ENCODE results near the gene ANO3.
"Not testable (repeated sequence)": the region's sequence is repeated elsewhere in the genome, so short reads cannot be mapped to it uniquely, and the experiment has no call there.

The ANO3 gene

GRCh38 chr11:26579683-26580082 lies 247.8 kb downstream of the ANO3 start:
- DNase-seq = no peak

GRCh38 chr11:26580929-26581328 lies 249.0 kb downstream of the ANO3 start:
- no peak for DNase-seq

DNA sequence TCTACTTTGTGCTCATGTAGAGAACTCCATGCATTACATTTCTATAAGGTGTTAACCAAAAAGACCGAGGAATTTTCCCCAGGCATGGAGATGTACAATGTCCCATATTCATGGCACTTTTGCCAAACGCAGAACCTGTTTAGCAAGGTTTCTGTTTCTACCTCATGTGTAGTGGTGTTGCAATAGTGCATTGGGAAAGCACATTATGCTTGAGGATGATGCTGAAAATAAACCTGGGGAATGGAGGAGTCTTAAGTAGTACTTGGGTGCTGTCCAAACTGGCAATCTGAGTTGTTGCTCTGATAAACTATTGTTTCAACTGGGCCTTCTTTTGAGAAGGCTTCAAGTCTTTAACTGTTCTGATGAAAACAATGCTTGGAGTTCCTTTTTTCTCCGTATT lies 251.6 kb downstream of the ANO3 start:
- DNase-seq = no peak

GRCh38 chr11:26584818-26585217 lies 252.9 kb downstream of the ANO3 start:
- no peak for DNase-seq

- DNase-seq = no peak
Observed at GRCh38 chr11:26587073-26587472, 255.1 kb downstream of the ANO3 start.

DNA sequence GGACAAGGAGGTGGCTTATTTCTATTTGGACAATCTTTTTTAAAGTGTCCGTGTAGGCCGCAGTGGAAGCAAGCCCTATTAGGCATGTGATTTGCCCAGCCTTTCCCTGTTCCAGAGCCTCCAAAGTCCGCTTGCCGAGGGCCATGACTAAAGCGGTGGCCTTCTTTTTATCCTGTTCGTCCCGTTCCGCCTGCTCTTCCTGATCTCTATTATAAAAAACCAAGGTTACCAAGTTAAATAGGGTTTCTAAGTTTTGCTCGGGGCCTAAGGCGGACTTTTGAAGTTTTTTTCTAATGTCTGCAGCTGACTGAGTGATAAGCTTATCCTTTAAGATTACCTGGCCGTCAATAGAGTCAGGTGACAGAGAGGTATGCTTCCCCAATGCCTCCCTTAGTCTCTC lies 261.8 kb downstream of the ANO3 start:
- no peak for DNase-seq

GRCh38 chr11:26595207-26595865 lies 263.4 kb downstream of the ANO3 start:
- DNase-seq = not testable (repeated sequence)

- not testable (repeated sequence) for DNase-seq
Observed at GRCh38 chr11:26597049-26597689, 265.2 kb downstream of the ANO3 start.

DNA sequence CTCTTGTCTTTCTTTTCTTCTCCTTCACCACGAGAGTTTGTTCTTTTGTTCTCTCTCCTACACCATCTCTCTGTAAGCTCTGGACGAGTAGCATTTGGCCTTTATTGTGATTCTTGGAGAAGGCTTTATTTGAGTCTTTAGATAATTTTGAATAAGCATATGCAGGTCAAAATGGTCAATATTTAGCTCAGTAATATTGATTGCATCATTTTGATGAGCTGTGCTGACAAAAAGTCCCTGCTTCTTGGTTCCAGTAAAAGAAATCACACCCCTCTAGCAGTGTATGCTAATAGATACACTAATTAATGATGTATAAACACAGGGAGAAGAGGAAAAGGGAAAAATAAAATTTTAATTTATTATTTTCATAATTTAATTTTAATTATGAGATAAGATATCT lies 266.0 kb downstream of the ANO3 start:
- DNase-seq = no peak

DNA sequence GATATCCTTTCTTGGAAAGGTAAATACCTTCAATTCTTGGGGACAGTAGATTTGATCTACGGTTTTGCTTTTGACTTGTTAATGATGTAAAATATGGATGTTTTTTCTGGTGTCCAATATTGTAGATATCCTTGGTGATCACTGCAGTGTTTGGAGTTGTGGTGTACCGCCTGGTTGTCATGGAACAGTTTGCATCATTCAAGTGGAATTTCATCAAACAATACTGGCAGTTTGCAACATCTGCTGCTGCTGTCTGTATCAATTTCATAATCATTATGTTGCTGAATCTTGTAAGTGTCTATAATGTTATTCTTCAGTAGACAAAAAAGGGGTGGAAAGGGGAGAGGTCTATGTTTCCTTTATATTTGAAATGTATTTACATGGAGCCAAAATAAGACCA lies 267.5 kb downstream of the ANO3 start:
- DNase-seq = no peak

- no peak for DNase-seq
Observed at GRCh38 chr11:26599876-26600434, 268.0 kb downstream of the ANO3 start.

- DNase-seq = no peak
Observed at GRCh38 chr11:26607725-26608506, 276.0 kb downstream of the ANO3 start.

DNA sequence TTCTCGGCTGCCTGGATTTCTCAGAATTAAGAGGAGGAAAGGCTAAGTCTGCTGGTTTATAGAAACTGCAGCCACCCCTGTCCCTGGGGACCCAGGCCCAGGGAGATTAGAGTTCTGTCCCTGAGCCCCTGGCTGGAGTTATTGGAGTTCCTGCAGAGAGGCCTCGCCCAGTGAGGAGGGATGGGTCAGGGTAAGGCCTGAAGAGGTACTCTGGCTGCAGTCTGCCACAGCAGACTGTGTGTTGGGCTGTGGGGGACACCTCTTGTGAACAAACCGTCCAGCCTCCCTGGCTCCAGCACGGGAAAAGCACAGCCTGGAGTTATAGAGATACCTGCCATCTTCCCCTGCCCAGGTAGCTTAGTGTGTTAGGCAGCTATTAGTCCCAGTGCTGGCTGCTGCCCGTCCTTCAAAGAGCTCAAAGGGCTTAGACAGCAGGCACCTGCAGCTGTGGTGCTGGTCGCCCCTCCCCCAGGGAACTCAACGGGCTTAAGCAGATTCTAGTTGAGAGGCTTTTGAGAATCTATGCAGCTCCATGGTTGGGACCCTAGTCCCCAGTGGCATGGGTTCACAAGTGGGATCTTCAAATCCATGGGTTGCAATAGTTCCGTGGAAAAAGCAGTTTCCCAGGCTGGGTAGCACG lies 276.7 kb downstream of the ANO3 start:
- DNase-seq = no peak

- DNase-seq = no peak
Observed at GRCh38 chr11:26613759-26614158, 281.8 kb downstream of the ANO3 start.

GRCh38 chr11:26618441-26618840 lies 286.5 kb downstream of the ANO3 start:
- DNase-seq = no peak

GRCh38 chr11:26620282-26621045 lies 288.5 kb downstream of the ANO3 start:
- no peak for DNase-seq

DNA sequence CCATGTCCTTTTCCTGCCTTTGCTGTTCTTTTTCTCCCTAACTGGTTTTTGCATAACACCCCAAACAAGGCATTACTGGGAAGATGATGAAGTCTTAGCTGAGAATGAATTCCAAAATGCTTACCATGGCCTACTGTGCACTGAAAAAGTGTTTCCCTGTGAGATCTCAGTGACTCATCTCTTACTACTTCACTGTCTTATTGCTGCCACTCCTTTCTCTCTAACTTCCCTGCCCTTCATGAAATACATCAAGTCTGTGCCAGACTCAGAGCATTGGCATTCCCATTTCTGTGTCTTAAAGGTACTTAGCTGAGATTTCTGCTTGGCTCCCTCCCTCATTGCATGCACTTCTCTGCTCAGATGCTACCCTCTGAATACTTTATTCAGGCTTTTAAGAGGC lies 289.2 kb downstream of the ANO3 start:
- no peak for DNase-seq

DNA sequence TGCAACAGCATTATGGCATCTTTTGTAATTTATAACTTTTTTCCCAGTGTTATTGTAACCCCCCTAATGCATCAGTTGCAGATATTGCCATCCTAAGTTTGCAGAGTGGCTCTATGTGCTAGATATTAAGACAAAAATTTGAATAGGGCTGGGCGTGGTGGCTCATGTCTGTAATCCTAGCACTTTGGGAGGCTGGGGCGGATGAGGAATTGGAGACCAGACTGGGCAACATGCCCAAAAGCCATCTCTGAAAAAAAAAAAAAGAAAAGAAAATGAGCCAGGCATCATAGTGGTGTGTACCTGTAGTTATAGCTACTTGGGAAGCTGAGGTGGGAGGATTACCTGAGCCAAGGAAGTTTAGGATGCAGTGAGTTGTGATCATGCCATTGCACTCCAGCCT lies 290.3 kb downstream of the ANO3 start:
- peak; percentile 16 for DNase-seq

DNA sequence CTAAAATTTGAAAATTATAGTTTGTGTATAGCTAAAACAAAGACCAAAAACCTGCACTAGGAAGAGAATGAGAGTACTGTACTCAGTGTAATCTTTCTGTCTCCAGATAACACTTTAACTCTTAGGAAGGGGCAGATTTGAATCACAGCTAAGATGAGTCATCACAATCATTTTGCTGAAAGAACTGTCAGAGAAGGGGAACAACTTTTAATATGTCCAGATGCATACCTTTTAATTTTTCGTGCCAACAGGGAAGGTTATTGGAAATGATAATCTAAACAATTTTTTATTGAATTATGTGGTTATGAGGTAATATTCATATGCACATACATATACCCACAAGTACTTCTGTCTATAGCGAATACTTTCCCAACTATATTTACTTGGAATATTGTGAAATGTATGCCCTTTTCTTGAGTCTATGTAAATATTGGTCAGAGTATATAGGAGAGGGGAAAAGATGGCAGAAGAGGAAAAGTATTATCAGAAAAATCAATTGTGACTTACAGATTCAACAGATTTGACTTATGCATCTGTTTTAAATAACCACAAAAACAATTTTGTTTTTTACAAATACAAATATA lies 291.2 kb downstream of the ANO3 start:
- DNase-seq = no peak

DNA sequence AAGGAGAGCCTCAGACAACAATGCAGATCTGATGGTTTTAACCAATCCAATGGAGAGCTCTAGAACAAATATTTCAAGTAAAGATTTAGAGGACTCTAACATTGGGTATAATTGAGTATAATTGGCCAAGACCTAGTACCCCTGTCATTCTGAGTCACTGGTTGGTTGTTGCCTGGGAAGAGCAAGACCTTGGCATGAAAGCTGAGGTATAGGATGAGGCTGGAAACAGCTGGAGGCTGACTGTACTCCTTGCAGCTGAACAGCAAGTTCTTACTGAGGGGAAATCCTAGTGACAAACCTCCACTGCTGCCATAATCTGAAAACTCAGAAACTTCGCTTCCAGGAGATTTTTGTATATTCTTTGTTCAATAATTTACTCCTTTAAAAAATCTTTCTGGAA lies 294.4 kb downstream of the ANO3 start:
- DNase-seq = no peak

DNA sequence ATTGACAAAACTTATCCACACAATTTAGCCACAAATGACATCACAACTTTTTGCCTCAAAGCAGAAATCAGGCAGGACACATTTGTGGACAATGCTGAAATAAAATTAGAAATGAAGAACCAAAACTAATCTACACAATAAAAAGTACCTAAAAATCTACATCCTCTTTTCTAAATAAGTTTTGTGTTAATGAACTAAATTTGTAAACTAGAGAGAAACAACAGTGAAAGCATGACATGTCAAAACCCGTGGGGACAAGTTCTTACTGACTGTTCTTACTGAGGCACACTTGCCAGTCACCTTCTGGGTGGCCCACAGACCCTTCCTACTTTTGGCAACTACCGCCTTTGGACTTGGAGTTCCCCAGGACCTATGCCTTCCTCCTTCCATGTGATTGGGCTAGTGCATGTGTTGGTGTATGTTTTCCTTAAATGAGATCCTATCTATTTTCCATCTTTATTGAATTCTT lies 300.8 kb downstream of the ANO3 start:
- no peak for DNase-seq

GRCh38 chr11:26643314-26643713 lies 311.4 kb downstream of the ANO3 start:
- not testable (repeated sequence) for DNase-seq
